ENCODE results near the gene SOX5. TPM values are rescaled to one million over a fixed set of nuclear protein-coding genes. Genes with fewer than 3 reads are reported as not detected.

SOX5 gene
- 1.5 and 2.2 TPM in 2 replicates for total RNA-seq

- no peak for DNase-seq (ENCODE audit: extremely low read depth, low read depth, low spot score)
Observed at GRCh38 chr12:23949348-23950209, at the start of gene SOX5. SOX5 (minus strand) TSS chr12:23949670; CDS start chr12:23949601, 69 bp downstream.

GRCh38 chr12:23987046-23987445, 37.6 kb upstream of the SOX5 start:
- DNase-seq (ENCODE audit: extremely low read depth, low read depth, low spot score) = no peak

GRCh38 chr12:23980826-23981225, 31.4 kb upstream of the SOX5 start:
- no peak for DNase-seq (ENCODE audit: extremely low read depth, low read depth, low spot score)

GRCh38 chr12:23964812-23965211, 15.3 kb upstream of the SOX5 start:
- DNase-seq (ENCODE audit: extremely low read depth, low read depth, low spot score) = no peak

GRCh38 chr12:23959826-23960225, 10.4 kb upstream of the SOX5 start:
- no peak for DNase-seq (ENCODE audit: extremely low read depth, low read depth, low spot score)

- DNase-seq (ENCODE audit: extremely low read depth, low read depth, low spot score) = no peak
Observed at GRCh38 chr12:23954332-23954731, 4.9 kb upstream of the SOX5 start.

GRCh38 chr12:23952071-23952470, 2.6 kb upstream of the SOX5 start:
- no peak for DNase-seq (ENCODE audit: extremely low read depth, low read depth, low spot score)

- no peak for DNase-seq (ENCODE audit: extremely low read depth, low read depth, low spot score)
Observed at GRCh38 chr12:23950775-23951451, 1.4 kb upstream of the SOX5 start.

- no peak for DNase-seq (ENCODE audit: extremely low read depth, low read depth, low spot score)
Observed at GRCh38 chr12:23950210-23950774, 822 bp upstream of the SOX5 start.

GRCh38 chr12:23948291-23948690, 1.2 kb downstream of the SOX5 start:
- no peak for DNase-seq (ENCODE audit: extremely low read depth, low read depth, low spot score)

GRCh38 chr12:23947395-23947794, 2.1 kb downstream of the SOX5 start:
- DNase-seq (ENCODE audit: extremely low read depth, low read depth, low spot score) = no peak

- DNase-seq (ENCODE audit: extremely low read depth, low read depth, low spot score) = no peak
Observed at GRCh38 chr12:23945249-23945648, 4.2 kb downstream of the SOX5 start.

- DNase-seq (ENCODE audit: extremely low read depth, low read depth, low spot score) = no peak
Observed at GRCh38 chr12:23944067-23944466, 5.4 kb downstream of the SOX5 start.

GRCh38 chr12:23942841-23943240, 6.6 kb downstream of the SOX5 start:
- DNase-seq (ENCODE audit: extremely low read depth, low read depth, low spot score) = no peak

- no peak for DNase-seq (ENCODE audit: extremely low read depth, low read depth, low spot score)
Observed at GRCh38 chr12:23941780-23942179, 7.7 kb downstream of the SOX5 start.

- no peak for DNase-seq (ENCODE audit: extremely low read depth, low read depth, low spot score)
Observed at GRCh38 chr12:23938422-23938821, 11.0 kb downstream of the SOX5 start.

- DNase-seq (ENCODE audit: extremely low read depth, low read depth, low spot score) = no peak
Observed at GRCh38 chr12:23931176-23931575, 18.3 kb downstream of the SOX5 start.

- no peak for DNase-seq (ENCODE audit: extremely low read depth, low read depth, low spot score)
Observed at GRCh38 chr12:23930599-23930998, 18.9 kb downstream of the SOX5 start.

- no peak for DNase-seq (ENCODE audit: extremely low read depth, low read depth, low spot score)
Observed at GRCh38 chr12:23929906-23930305, 19.6 kb downstream of the SOX5 start.

GRCh38 chr12:23927907-23928306, 21.6 kb downstream of the SOX5 start:
- DNase-seq (ENCODE audit: extremely low read depth, low read depth, low spot score) = no peak

- no peak for DNase-seq (ENCODE audit: extremely low read depth, low read depth, low spot score)
Observed at GRCh38 chr12:23921099-23921856, 28.2 kb downstream of the SOX5 start.

All from glomerular endothelial cell (primary cell).